HG03354 (cell line): ENCODE measurements around the gene PCSK4.

Source experiments
- ATAC-seq: cut with Tn5 transposase; IDR thresholded peaks from one replicate; pipeline ENCODE4 v1.9.1; 2021; ENCODE audit warnings: mild to moderate bottlenecking; ENCODE audit not compliant: unreplicated experiment, poor library complexity, severe bottlenecking

The PCSK4 gene

GRCh38 chr19:1474011-1474764 is 16.0 kb downstream of the PCSK4 start:
- no peak for ATAC-seq

GRCh38 chr19:1473085-1473851 is 16.9 kb downstream of the PCSK4 start:
- no peak for ATAC-seq

GRCh38 chr19:1472231-1473084 is 17.7 kb downstream of the PCSK4 start:
- no peak for ATAC-seq

- no peak for ATAC-seq
Measured at GRCh38 chr19:1471515-1472160, 18.5 kb downstream of the PCSK4 start.

- ATAC-seq = no peak
Measured at GRCh38 chr19:1471010-1471514, 19.1 kb downstream of the PCSK4 start.

- no peak for ATAC-seq
Measured at GRCh38 chr19:1470305-1471009, 19.7 kb downstream of the PCSK4 start.

- no peak for ATAC-seq
Measured at GRCh38 chr19:1470055-1470304, 20.2 kb downstream of the PCSK4 start.

GRCh38 chr19:1469255-1470054 is 20.7 kb downstream of the PCSK4 start:
- no peak for ATAC-seq

- ATAC-seq = no peak
Measured at GRCh38 chr19:1468821-1469254, 21.3 kb downstream of the PCSK4 start.

GRCh38 chr19:1468274-1468820 is 21.8 kb downstream of the PCSK4 start:
- ATAC-seq = no peak

- no peak for ATAC-seq
Measured at GRCh38 chr19:1467490-1468273, 22.5 kb downstream of the PCSK4 start.

GRCh38 chr19:1467215-1467489 is 23.0 kb downstream of the PCSK4 start:
- ATAC-seq = no peak

GRCh38 chr19:1466461-1467214 is 23.5 kb downstream of the PCSK4 start:
- no peak for ATAC-seq

GRCh38 chr19:1466018-1466460 is 24.1 kb downstream of the PCSK4 start:
- ATAC-seq = no peak

- no peak for ATAC-seq
Measured at GRCh38 chr19:1465191-1466016, 24.7 kb downstream of the PCSK4 start.

GRCh38 chr19:1461862-1462261 is 28.3 kb downstream of the PCSK4 start:
- no peak for ATAC-seq
